K562 (cell line): ENCODE data around the gene PPT1. TPM values are rescaled to one million over a fixed set of nuclear protein-coding genes. Genes with fewer than 3 reads are reported as not detected.

Experiments used
- BCL6 ChIP-seq: fragments of 250-450 bp; sonication (Bioruptor Pico); IDR thresholded peaks from 2 replicates; pipeline ENCODE4 v1.4.0; 2020
- EP300 ChIP-seq: IDR thresholded peaks from 2 replicates; pipeline ENCODE4 v1.6.1; 2012; ENCODE audit warnings: low read length, improper control_type of control experiment
- ETV5 ChIP-seq: sonication (generic); formaldehyde crosslinking; IDR thresholded peaks from 2 replicates; pipeline ENCODE4 v1.4.0; 2020; ENCODE audit warnings: low read depth, mild to moderate bottlenecking, missing genetic modification reagents
- MECOM ChIP-seq: fragments of 250-450 bp; sonication (Bioruptor Pico); IDR thresholded peaks from 2 replicates; pipeline ENCODE4 v1.8.0; 2022; ENCODE audit warnings: inconsistent platforms
- NCOR1 ChIP-seq: fragments of 450-650 bp; IDR thresholded peaks from 2 replicates; pipeline ENCODE4 v1.6.1; 2016; ENCODE audit warnings: mild to moderate bottlenecking, moderate library complexity
- NFXL1 ChIP-seq: fragments of 450-650 bp; formaldehyde crosslinking; IDR thresholded peaks from 2 replicates; pipeline ENCODE4 v1.4.0; 2021; ENCODE audit warnings: mild to moderate bottlenecking
- TEAD4 ChIP-seq, 2 experiments: sonication (generic) in 1 of 2; formaldehyde crosslinking in 1 of 2; IDR thresholded peaks; 2 replicates each; pipeline versions ENCODE4 v1.6.1 to v1.8.0; 2012 to 2022; ENCODE audit warnings: borderline replicate concordance in 1 of 2, inconsistent platforms in 1 of 2, low read length in 1 of 2, mild to moderate bottlenecking in 1 of 2, missing genetic modification reagents in 1 of 2
- ZBTB11 ChIP-seq, 3 experiments: fragments of 200-800 bp in 1 of 3; fragments of 250-450 bp in 1 of 3; fragments of 450-650 bp in 1 of 3; sonication (Bioruptor Pico) in 1 of 3; sonication (Bioruptor generic) in 1 of 3; formaldehyde crosslinking in 1 of 3; IDR thresholded peaks; 2 replicates each; pipeline versions ENCODE4 v1.6.1 to v1.8.0; 2016 to 2022; ENCODE audit warnings: mild to moderate bottlenecking in 2 of 3, missing genetic modification characterization in 2 of 3, missing compliant biosample characterization in 1 of 3, moderate library complexity in 1 of 3
- ZEB2 ChIP-seq: fragments of 450-650 bp; IDR thresholded peaks from 2 replicates; pipeline ENCODE4 v1.6.1; 2016
- ZNF3 ChIP-seq: fragments of 250-450 bp; sonication (Bioruptor Pico); IDR thresholded peaks from 2 replicates; pipeline ENCODE4 v1.5.0; 2021; ENCODE audit warnings: mild to moderate bottlenecking, moderate library complexity
- ZNF316 ChIP-seq: fragments of 450-650 bp; IDR thresholded peaks from 2 replicates; pipeline ENCODE4 v1.6.1; 2016
- ZNF318 ChIP-seq, 2 experiments: fragments of 450-650 bp; IDR thresholded peaks; 2 replicates each; pipeline ENCODE4 v1.6.1; 2016; ENCODE audit warnings: mild to moderate bottlenecking in 2 of 2, borderline replicate concordance in 1 of 2, low read depth in 1 of 2, moderate library complexity in 1 of 2
- ZNF586 ChIP-seq: fragments of 450-650 bp; formaldehyde crosslinking; conservative IDR thresholded peaks from 2 replicates; pipeline ENCODE4 v1.4.0; 2020; ENCODE audit warnings: mild to moderate bottlenecking, moderate library complexity
- polyA plus RNA-seq, 8 experiments: library from polyadenylated mRNA; depleted of rRNA in 4 of 8; stranded (reverse) in 5 of 8; unstranded in 3 of 8; fragments of >200 nt; fragmentation: Nextera tagmentation in 2 of 8; fragmentation: Illumina TruSeq in 1 of 8; extraction: Ambion mirVana in 2 of 8; extraction: Trizol in 1 of 8; gene quantifications; 2 replicates each; pipeline versions ENCODE4 v1.2.1 to v1.2.3, GENCODE V29; 2011 to 2014; ENCODE audit warnings: inconsistent platforms in 1 of 8, missing spikeins in 1 of 8
- total RNA-seq, 7 experiments: library from RNA; depleted of rRNA in 6 of 7; stranded (reverse); fragments of >200 nt in 6 of 7; fragmentation: Illumina TruSeq in 2 of 7; extraction: Trizol in 2 of 7; gene quantifications; 2 replicates each; pipeline versions ENCODE4 v1.2.1 to v1.2.3, GENCODE V29; 2011 to 2021; ENCODE audit warnings: low replicate concordance in 1 of 7

Gene PPT1
- total and polyA plus RNA-seq, 9 of the 15 experiments (the other 6 are each of a cell fraction or from before 2014, with no cell fraction given) = 72.2 to 285 (median 143) TPM

GRCh38 chr1:40058097-40058452, 39.0 kb downstream of the PPT1 start (continued):
- TF ChIP-seq ZBTB11 (CRISPR knock-in tag; IDR thresholded peaks at IDR 0.05) (0 out of 6 replicates have a peak, but pooled peaks of 1 of the 3 experiments have one; percentile 7), NCOR1 (peak; percentile 32; the same call in 1 of the 2 replicates), ZNF316 (0 out of 2 replicates have a peak, but pooled peaks have one; percentile 15), EP300 (peak; percentile 62), ETV5 (CRISPR knock-in tag) (no peak), ZNF318 (IDR thresholded peaks at IDR 0.05; ENCODE audit: borderline replicate concordance in 1 of 2, low read depth in 1 of 2) (0 out of 4 replicates have a peak, but pooled peaks of 1 of the 2 experiments have one; percentile 30), TEAD4 (IDR thresholded peaks at IDR 0.05; ENCODE audit: low read length) (peak; percentile 56; the same call in 1 of the 2 replicates), TEAD4 (CRISPR knock-in tag; IDR thresholded peaks at IDR 0.05; ENCODE audit: borderline replicate concordance) (no peak), ZNF3 (CRISPR knock-in tag) (no peak), ZNF586 (CRISPR knock-in tag) (no peak), NFXL1 (CRISPR knock-in tag) (no peak), MECOM (CRISPR knock-in tag) (peak; percentile 64), BCL6 (CRISPR knock-in tag) (no peak), ZEB2 (peak; percentile 7; the same call in 1 of the 2 replicates)
